HepG2 (cell line): Measurements from ENCODE around the gene ANAPC2. TPM values are rescaled to one million over a fixed set of nuclear protein-coding genes. Genes with fewer than 3 reads are reported as not detected.

Experiments
- BRD4 ChIP-seq: sonication (generic); formaldehyde crosslinking; IDR thresholded peaks from 2 replicates; pipeline ENCODE4 v1.4.0; 2020; ENCODE audit warnings: missing genetic modification reagents
- CHCHD3 ChIP-seq: sonication (generic); formaldehyde crosslinking; IDR thresholded peaks from 2 replicates; pipeline ENCODE4 v1.8.0; 2022; ENCODE audit warnings: mild to moderate bottlenecking, missing genetic modification reagents, moderate library complexity
- HOXD1 ChIP-seq: sonication (generic); formaldehyde crosslinking; IDR thresholded peaks from 2 replicates; pipeline ENCODE4 v1.5.0; 2020; ENCODE audit warnings: missing genetic modification reagents
- IRF2 ChIP-seq: IDR thresholded peaks from 2 replicates; pipeline ENCODE4 v1.6.1; 2018; ENCODE audit warnings: missing genetic modification reagents, missing compliant biosample characterization
- JARID2 ChIP-seq: sonication (generic); formaldehyde crosslinking; IDR thresholded peaks from 2 replicates; pipeline ENCODE4 v1.8.1; 2023; ENCODE audit warnings: missing genetic modification reagents, inconsistent platforms; ENCODE audit not compliant: insufficient replicate concordance
- JDP2 ChIP-seq: sonication (generic); formaldehyde crosslinking; IDR thresholded peaks from 2 replicates; pipeline ENCODE4 v1.8.1; 2022; ENCODE audit warnings: missing genetic modification reagents, borderline replicate concordance
- MTA1 ChIP-seq: sonication (generic); formaldehyde crosslinking; IDR thresholded peaks from 2 replicates; pipeline ENCODE4 v1.4.0; 2020; ENCODE audit warnings: missing genetic modification reagents, mild to moderate bottlenecking, borderline replicate concordance
- ONECUT2 ChIP-seq: sonication (generic); formaldehyde crosslinking; IDR thresholded peaks from 2 replicates; pipeline ENCODE4 v1.4.0; 2020; ENCODE audit warnings: missing genetic modification reagents
- POLR2G ChIP-seq: fragments of 200-400 bp; formaldehyde crosslinking; IDR thresholded peaks from 2 replicates; pipeline ENCODE4 v1.6.1; 2018; ENCODE audit warnings: mild to moderate bottlenecking, low read depth, low read length, moderate library complexity
- RFX5 ChIP-seq: IDR thresholded peaks from 2 replicates; pipeline ENCODE4 v1.6.1; 2011; ENCODE audit warnings: low read depth, low read length, improper control_type of control experiment
- SP2 ChIP-seq: sonication (generic); formaldehyde crosslinking; IDR thresholded peaks from 2 replicates; pipeline ENCODE4 v1.5.1; 2020; ENCODE audit warnings: mild to moderate bottlenecking, missing genetic modification reagents
- SUZ12 ChIP-seq: fragments of 150-350 bp; IDR thresholded peaks from 2 replicates; pipeline ENCODE4 v1.6.1; 2014; ENCODE audit warnings: low read depth, low read length
- ZNF225 ChIP-seq: sonication (generic); formaldehyde crosslinking; IDR thresholded peaks from 2 replicates; pipeline ENCODE4 v1.4.0; 2020; ENCODE audit warnings: mild to moderate bottlenecking, missing genetic modification reagents
- ZNF282 ChIP-seq: fragments of 450-650 bp; IDR thresholded peaks from 2 replicates; pipeline ENCODE4 v1.6.1; 2018; ENCODE audit not compliant: partially characterized antibody
- ZNF382 ChIP-seq: sonication (generic); formaldehyde crosslinking; IDR thresholded peaks from 2 replicates; pipeline ENCODE4 v1.5.0; 2020; ENCODE audit warnings: missing genetic modification reagents, mild to moderate bottlenecking, borderline replicate concordance
- ZNF558 ChIP-seq: sonication (generic); formaldehyde crosslinking; IDR thresholded peaks from 2 replicates; pipeline ENCODE4 v1.9.0; 2022; ENCODE audit warnings: mild to moderate bottlenecking, missing genetic modification reagents, borderline replicate concordance
- polyA plus RNA-seq, 8 experiments: library from polyadenylated mRNA; depleted of rRNA in 3 of 8; stranded (reverse) in 7 of 8; unstranded in 1 of 8; fragments of >200 nt; fragmentation: Illumina TruSeq in 4 of 8; extraction: Trizol in 4 of 8; gene quantifications; 2 replicates each; pipeline versions ENCODE4 v1.2.1 to v1.2.3, GENCODE V29; 2011 to 2016; ENCODE audit warnings: low read depth in 4 of 8, missing spikeins in 1 of 8, mixed read lengths in 1 of 8; ENCODE audit not compliant: insufficient read depth in 1 of 8
- total RNA-seq, 5 experiments: library from RNA; depleted of rRNA; stranded (reverse); fragments of >200 nt; fragmentation: Illumina TruSeq; extraction: Trizol; gene quantifications; 2 replicates each; pipeline ENCODE4 v1.2.3, GENCODE V29; 2016; ENCODE audit warnings: low read depth in 1 of 5
- TF ChIP-seq, protein P1 (sequence below): sonication (generic); formaldehyde crosslinking; IDR thresholded peaks from 2 replicates; pipeline ENCODE4 v1.5.0; 2020; ENCODE audit warnings: mild to moderate bottlenecking, missing genetic modification reagents, moderate library complexity
- TF ChIP-seq, protein P2 (sequence below): sonication (generic); formaldehyde crosslinking; IDR thresholded peaks from 2 replicates; pipeline ENCODE4 v1.4.0; 2020; ENCODE audit warnings: missing genetic modification reagents

Gene ANAPC2
- total and polyA plus RNA-seq, 2 of the 13 experiments (the other 11 are each of a cell fraction or from before 2014, with no cell fraction given): 12.3 to 15.4 TPM

DNA sequence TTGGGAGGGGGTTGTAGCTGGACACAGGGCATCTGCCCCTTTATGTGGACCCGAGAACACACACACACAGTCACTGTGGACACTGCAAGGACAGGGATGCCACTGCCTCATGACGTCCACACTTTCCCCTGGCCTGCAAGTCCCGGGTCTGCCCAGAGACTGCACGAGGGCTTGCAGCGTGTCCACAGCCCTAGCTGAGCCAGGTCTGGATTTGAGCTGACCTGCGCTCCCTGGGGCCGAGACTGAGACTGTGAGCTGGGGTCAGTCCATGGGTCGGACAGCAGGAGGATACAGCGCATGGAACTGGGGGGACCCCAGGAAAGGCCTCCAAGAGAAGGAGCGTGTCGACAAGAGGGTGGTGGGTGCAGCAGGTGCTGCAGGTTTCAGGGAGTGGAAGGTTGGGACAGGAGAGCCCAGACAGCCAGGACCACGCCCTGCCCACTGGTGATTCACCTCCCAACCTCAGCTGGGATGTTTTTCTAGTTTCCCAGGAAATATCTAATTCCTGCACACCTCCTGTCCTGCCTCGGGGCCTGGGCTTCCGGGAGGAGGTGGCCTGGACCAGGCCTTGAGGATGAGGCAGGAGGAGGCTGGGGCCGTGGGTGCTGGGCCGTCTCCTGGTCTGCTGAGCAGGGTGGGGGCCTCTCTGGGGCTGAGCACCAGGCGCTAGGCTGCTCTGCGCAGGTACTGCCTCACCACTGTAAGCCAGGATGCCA, 38.1 kb upstream of the ANAPC2 start (continued):
- TF ChIP-seq JDP2 (CRISPR knock-in tag) (no peak), ZNF282 (no peak), MTA1 (CRISPR knock-in tag) (no peak), ZNF382 (CRISPR knock-in tag) (no peak), SUZ12 (no peak), RFX5 (no peak), JARID2 (CRISPR knock-in tag) (no peak), ZNF225 (CRISPR knock-in tag) (no peak), HOXD1 (CRISPR knock-in tag) (no peak), ZNF558 (no peak), SP2 (CRISPR knock-in tag) (no peak), BRD4 (0 out of 2 replicates have a peak, but pooled peaks have one; percentile 43), ONECUT2 (CRISPR knock-in tag) (no peak), CHCHD3 (CRISPR knock-in tag) (0 out of 2 replicates have a peak, but pooled peaks have one; percentile 16), IRF2 (no peak), POLR2G (0 out of 2 replicates have a peak, but pooled peaks have one; percentile 26)
- TF ChIP-seq, protein P1, sequence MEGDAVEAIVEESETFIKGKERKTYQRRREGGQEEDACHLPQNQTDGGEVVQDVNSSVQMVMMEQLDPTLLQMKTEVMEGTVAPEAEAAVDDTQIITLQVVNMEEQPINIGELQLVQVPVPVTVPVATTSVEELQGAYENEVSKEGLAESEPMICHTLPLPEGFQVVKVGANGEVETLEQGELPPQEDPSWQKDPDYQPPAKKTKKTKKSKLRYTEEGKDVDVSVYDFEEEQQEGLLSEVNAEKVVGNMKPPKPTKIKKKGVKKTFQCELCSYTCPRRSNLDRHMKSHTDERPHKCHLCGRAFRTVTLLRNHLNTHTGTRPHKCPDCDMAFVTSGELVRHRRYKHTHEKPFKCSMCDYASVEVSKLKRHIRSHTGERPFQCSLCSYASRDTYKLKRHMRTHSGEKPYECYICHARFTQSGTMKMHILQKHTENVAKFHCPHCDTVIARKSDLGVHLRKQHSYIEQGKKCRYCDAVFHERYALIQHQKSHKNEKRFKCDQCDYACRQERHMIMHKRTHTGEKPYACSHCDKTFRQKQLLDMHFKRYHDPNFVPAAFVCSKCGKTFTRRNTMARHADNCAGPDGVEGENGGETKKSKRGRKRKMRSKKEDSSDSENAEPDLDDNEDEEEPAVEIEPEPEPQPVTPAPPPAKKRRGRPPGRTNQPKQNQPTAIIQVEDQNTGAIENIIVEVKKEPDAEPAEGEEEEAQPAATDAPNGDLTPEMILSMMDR: 0 out of 2 replicates have a peak, but pooled peaks have one; percentile 13
- TF ChIP-seq, protein P2, sequence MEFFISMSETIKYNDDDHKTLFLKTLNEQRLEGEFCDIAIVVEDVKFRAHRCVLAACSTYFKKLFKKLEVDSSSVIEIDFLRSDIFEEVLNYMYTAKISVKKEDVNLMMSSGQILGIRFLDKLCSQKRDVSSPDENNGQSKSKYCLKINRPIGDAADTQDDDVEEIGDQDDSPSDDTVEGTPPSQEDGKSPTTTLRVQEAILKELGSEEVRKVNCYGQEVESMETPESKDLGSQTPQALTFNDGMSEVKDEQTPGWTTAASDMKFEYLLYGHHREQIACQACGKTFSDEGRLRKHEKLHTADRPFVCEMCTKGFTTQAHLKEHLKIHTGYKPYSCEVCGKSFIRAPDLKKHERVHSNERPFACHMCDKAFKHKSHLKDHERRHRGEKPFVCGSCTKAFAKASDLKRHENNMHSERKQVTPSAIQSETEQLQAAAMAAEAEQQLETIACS (CRISPR knock-in tag): no peak
